Smooth muscle cell (in vitro differentiated cells): Measurements from ENCODE around the gene AFAP1L2. TPM values are rescaled to one million over a fixed set of nuclear protein-coding genes. Genes with fewer than 3 reads are reported as not detected.

Experiments
- DNase-seq: peaks from one replicate; lab custom pipeline; 2025; ENCODE audit not compliant: unreplicated experiment; lab: John Stamatoyannopoulos, UW
- H2AFZ ChIP-seq: fragments of 200-600 bp; sonication (generic); 2 replicates; pipeline ENCODE4 v1.6.0; 2016; ENCODE audit warnings: antibody characterized with exemption, low read depth, mild to moderate bottlenecking
- H3F3A ChIP-seq: fragments of 200-600 bp; sonication (generic); 2 replicates; pipeline ENCODE4 v1.6.0; 2017; ENCODE audit warnings: antibody characterized with exemption, low read depth
- H3K27ac ChIP-seq: fragments of 200-600 bp; sonication (generic); 2 replicates; pipeline ENCODE4 v1.5.1; 2016; ENCODE audit warnings: low read depth, mild to moderate bottlenecking
- H3K27me3 ChIP-seq: fragments of 200-600 bp; sonication (generic); 2 replicates; pipeline ENCODE4 v1.6.1; 2016; ENCODE audit warnings: low read depth, mild to moderate bottlenecking
- H3K36me3 ChIP-seq: fragments of 200-600 bp; sonication (generic); 2 replicates; pipeline ENCODE4 v1.5.1; 2016; ENCODE audit warnings: low read depth
- H3K4me1 ChIP-seq: fragments of 200-600 bp; sonication (generic); 2 replicates; pipeline ENCODE4 v1.5.1; 2016; ENCODE audit warnings: low read depth
- H3K4me2 ChIP-seq: fragments of 200-600 bp; sonication (generic); 2 replicates; pipeline ENCODE4 v1.6.0; 2016; ENCODE audit warnings: mild to moderate bottlenecking
- H3K4me3 ChIP-seq: fragments of 200-600 bp; sonication (generic); 2 replicates; pipeline ENCODE4 v1.5.1; 2016; ENCODE audit warnings: mild to moderate bottlenecking
- H3K79me2 ChIP-seq: fragments of 200-600 bp; sonication (generic); 2 replicates; pipeline ENCODE4 v1.6.0; 2016; ENCODE audit warnings: low read depth, mild to moderate bottlenecking
- H3K9ac ChIP-seq: fragments of 200-600 bp; sonication (generic); 2 replicates; pipeline ENCODE4 v1.6.0; 2016; ENCODE audit warnings: low read depth
- H3K9me3 ChIP-seq: fragments of 200-600 bp; sonication (generic); replicated peaks from 2 replicates; pipeline ENCODE4 v1.5.1; 2016; ENCODE audit warnings: low read depth
- H4K20me1 ChIP-seq: fragments of 200-600 bp; sonication (generic); 2 replicates; pipeline ENCODE4 v1.6.0; 2016; ENCODE audit warnings: low read depth
- WGBS: methylation state at CpG from one replicate; pipeline ENCODE4 v1.1.7; 2016; ENCODE audit warnings: low lambda C conversion rate; 5-methylcytosine and 5-hydroxymethylcytosine counted together
- polyA plus RNA-seq: library from polyadenylated mRNA; unstranded; fragments of >200 nt; fragmentation: Nextera tagmentation; extraction: Ambion mirVana; gene quantifications from 2 replicates; pipeline ENCODE4 v1.2.1, GENCODE V29; 2016
- total RNA-seq: library from RNA; depleted of rRNA; stranded (reverse); fragments of >200 nt; gene quantifications from 2 replicates; pipeline ENCODE4 v1.2.3, GENCODE V29; 2014
- TF ChIP-seq, protein P1 (sequence below): fragments of 200-600 bp; sonication (generic); IDR thresholded peaks from 2 replicates; pipeline ENCODE4 v1.5.1; 2017; ENCODE audit warnings: borderline replicate concordance, mild to moderate bottlenecking, antibody characterized with exemption; ENCODE audit not compliant: insufficient read depth, poor library complexity, severe bottlenecking

AFAP1L2 gene
- total and polyA plus RNA-seq, 2 experiments from 2014 or later = 43.3 to 47.2 TPM

GRCh38 chr10:114301177-114301576, 103.1 kb downstream of the AFAP1L2 start:
- H3K27me3 ChIP-seq = no peaks in the 10 kb centered on the region
- H3K9ac ChIP-seq = no peak overlapping the region
- H2AFZ ChIP-seq = no peak overlapping the region
- no peak overlapping the region for H3K27ac ChIP-seq
- H3K36me3 ChIP-seq = peaks cover 22% of the 10 kb centered on the region
- H3K4me3 ChIP-seq = no peak overlapping the region
- DNase-seq = no peak
- no peaks in the 10 kb centered on the region for H3K79me2 ChIP-seq
- whole genome bisulfite sequencing = 93% methylated on average over 9 of the region's 9 CpGs
- TF ChIP-seq, protein P1, sequence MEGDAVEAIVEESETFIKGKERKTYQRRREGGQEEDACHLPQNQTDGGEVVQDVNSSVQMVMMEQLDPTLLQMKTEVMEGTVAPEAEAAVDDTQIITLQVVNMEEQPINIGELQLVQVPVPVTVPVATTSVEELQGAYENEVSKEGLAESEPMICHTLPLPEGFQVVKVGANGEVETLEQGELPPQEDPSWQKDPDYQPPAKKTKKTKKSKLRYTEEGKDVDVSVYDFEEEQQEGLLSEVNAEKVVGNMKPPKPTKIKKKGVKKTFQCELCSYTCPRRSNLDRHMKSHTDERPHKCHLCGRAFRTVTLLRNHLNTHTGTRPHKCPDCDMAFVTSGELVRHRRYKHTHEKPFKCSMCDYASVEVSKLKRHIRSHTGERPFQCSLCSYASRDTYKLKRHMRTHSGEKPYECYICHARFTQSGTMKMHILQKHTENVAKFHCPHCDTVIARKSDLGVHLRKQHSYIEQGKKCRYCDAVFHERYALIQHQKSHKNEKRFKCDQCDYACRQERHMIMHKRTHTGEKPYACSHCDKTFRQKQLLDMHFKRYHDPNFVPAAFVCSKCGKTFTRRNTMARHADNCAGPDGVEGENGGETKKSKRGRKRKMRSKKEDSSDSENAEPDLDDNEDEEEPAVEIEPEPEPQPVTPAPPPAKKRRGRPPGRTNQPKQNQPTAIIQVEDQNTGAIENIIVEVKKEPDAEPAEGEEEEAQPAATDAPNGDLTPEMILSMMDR = no peak
- no peak overlapping the region for H3K4me2 ChIP-seq
- no peaks in the 10 kb centered on the region for H3K9me3 ChIP-seq
- no peaks in the 10 kb centered on the region for H3F3A ChIP-seq
- H4K20me1 ChIP-seq = no peaks in the 10 kb centered on the region
- H3K4me1 ChIP-seq = no peaks in the 10 kb centered on the region

DNA sequence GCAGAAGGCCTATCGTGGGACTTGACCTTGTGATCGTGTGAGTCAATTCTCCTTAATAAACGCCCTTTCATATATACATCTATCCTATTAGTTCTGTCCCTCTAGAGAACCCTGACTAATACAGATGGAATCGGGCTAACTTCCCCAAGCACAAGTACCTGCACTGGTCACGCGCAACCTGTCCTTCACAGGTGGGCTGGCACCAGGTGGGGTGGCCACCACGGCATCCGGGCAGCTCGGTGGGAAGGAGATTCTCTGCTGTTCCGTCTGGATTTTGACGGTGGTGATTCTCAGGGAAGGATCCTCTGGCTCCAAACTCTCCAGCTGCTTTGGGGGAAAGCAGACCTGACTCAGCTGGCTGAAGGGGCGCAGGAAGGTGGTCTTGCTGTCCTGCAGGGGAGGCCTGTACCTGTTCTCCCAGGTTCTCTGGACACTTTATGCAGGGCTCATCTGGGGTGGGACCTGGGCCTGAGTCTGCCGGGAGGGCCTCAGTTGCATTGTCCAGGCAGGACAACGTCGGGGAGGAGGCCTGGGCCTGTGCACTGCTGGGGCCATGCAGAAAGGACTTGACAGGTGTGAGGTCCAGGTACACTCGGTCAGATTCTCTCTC, 104.2 kb downstream of the AFAP1L2 start:
- H3K79me2 ChIP-seq = no peaks in the 10 kb centered on the region
- peaks cover 32% of the 10 kb centered on the region for H3K36me3 ChIP-seq
- H4K20me1 ChIP-seq = no peaks in the 10 kb centered on the region
- peaks cover 10% of the 10 kb centered on the region for H3K9me3 ChIP-seq
- H3K4me1 ChIP-seq = no peaks in the 10 kb centered on the region
- H2AFZ ChIP-seq = no peak overlapping the region
- no peak overlapping the region for H3K4me2 ChIP-seq
- WGBS = 98% methylated on average over 16 of the region's 16 CpGs
- no peaks in the 10 kb centered on the region for H3K27me3 ChIP-seq
- DNase-seq = no peak
- no peak overlapping the region for H3K9ac ChIP-seq
- no peak overlapping the region for H3K4me3 ChIP-seq
- no peak overlapping the region for H3K27ac ChIP-seq
- no peaks in the 10 kb centered on the region for H3F3A ChIP-seq
- TF ChIP-seq, protein P1 = no peak

GRCh38 chr10:114297136-114297705, 107.1 kb downstream of the AFAP1L2 start:
- TF ChIP-seq, protein P1 = no peak
- no peak overlapping the region for H3K9ac ChIP-seq
- H3K27me3 ChIP-seq = no peaks in the 10 kb centered on the region
- H2AFZ ChIP-seq = no peak overlapping the region
- no peaks in the 10 kb centered on the region for H3K79me2 ChIP-seq
- H3F3A ChIP-seq = no peaks in the 10 kb centered on the region
- H4K20me1 ChIP-seq = no peaks in the 10 kb centered on the region
- H3K4me2 ChIP-seq = no peak overlapping the region
- H3K4me3 ChIP-seq = no peak overlapping the region
- H3K4me1 ChIP-seq = no peaks in the 10 kb centered on the region
- 98% methylated on average over 13 of the region's 14 CpGs for WGBS
- peaks cover 44% of the 10 kb centered on the region for H3K36me3 ChIP-seq
- DNase-seq = no peak
- H3K9me3 ChIP-seq = peaks cover 10% of the 10 kb centered on the region
- no peak overlapping the region for H3K27ac ChIP-seq

DNA sequence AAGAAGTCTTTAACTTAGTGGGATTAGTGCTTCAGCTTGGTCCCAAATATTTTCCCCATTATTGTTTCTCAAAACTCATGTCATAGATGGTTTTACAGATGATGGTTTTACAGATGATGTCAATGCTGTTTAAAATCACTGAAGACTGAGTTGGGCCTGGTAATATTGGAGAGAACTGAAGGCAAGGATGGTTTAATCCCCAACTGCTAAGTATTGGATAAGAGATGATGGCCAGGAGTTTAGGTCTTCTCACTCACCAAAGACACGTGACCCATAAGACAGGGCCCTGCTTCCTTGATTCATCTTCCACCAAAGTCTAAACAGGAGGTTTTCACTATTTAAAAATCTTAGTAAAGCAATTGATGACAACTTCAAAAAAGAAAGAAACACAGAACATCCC, 108.9 kb downstream of the AFAP1L2 start:
- Histone ChIP-seq H3K9ac (no peak overlapping the region), H3K79me2 (no peaks in the 10 kb centered on the region)
- 39% methylated on average over 1 of the region's 1 CpG for WGBS

More for the DNA sequence above, 108.9 kb downstream of the AFAP1L2 start:
- H3K36me3 ChIP-seq = peaks cover 44% of the 10 kb centered on the region
- no peak overlapping the region for H3K27ac ChIP-seq
- H3K27me3 ChIP-seq = no peaks in the 10 kb centered on the region
- H3K4me3 ChIP-seq = no peak overlapping the region
- DNase-seq = no peak
- H3K9me3 ChIP-seq = peaks cover 10% of the 10 kb centered on the region
- no peak overlapping the region for H3K4me2 ChIP-seq
- H3K4me1 ChIP-seq = no peaks in the 10 kb centered on the region
- no peaks in the 10 kb centered on the region for H3F3A ChIP-seq
- TF ChIP-seq, protein P1 = no peak
- H4K20me1 ChIP-seq = no peaks in the 10 kb centered on the region
- no peak overlapping the region for H2AFZ ChIP-seq
